H1 (cell line): ENCODE measurements around the gene SEZ6L. TPM values are rescaled to one million over a fixed set of nuclear protein-coding genes. Genes with fewer than 3 reads are reported as not detected.

Experiments used
- KDM1A ChIP-seq: fragments of 200-600, 300-600 bp; sonication (generic); IDR thresholded peaks from 2 replicates; pipeline ENCODE4 v1.7.1; 2016; ENCODE audit warnings: mild to moderate bottlenecking, low read length, borderline replicate concordance
- POLR2A ChIP-seq, 2 experiments: IDR thresholded peaks; 1 replicate in 1 of 2; 2 replicates in 1 of 2; pipeline ENCODE4 v1.6.1; 2011; ENCODE audit warnings: low read depth in 2 of 2, low read length in 2 of 2, mild to moderate bottlenecking in 2 of 2; ENCODE audit errors: control extremely low read depth in 1 of 2
- SAP30 ChIP-seq: fragments of 300-600 bp; sonication (generic); IDR thresholded peaks from 2 replicates; pipeline ENCODE4 v1.7.1; 2012; ENCODE audit warnings: low read length, moderate library complexity, mild to moderate bottlenecking, inconsistent platforms; ENCODE audit not compliant: insufficient read depth, insufficient replicate concordance
- SIRT6 ChIP-seq: IDR thresholded peaks from one replicate; pipeline ENCODE4 v1.7.1; 2012; ENCODE audit warnings: low read length, inconsistent platforms
- TBP ChIP-seq: IDR thresholded peaks from 2 replicates; pipeline ENCODE4 v1.6.1; 2011; ENCODE audit warnings: low read depth, low read length, improper control_type of control experiment
- TEAD4 ChIP-seq: IDR thresholded peaks from 2 replicates; pipeline ENCODE4 v1.6.1; 2012; ENCODE audit warnings: low read depth, low read length, inconsistent platforms, mixed read lengths
- polyA plus RNA-seq, 7 experiments: library from polyadenylated mRNA; depleted of rRNA in 3 of 7; stranded (reverse) in 5 of 7; unstranded in 2 of 7; fragments of >200 nt in 5 of 7; fragments of 200-250 nt in 2 of 7; gene quantifications; 1 replicate in 5 of 7; 2 replicates in 1 of 7; 4 replicates in 1 of 7; pipeline versions ENCODE4 v1.2.1 to v1.2.3, GENCODE V29; 2011 to 2013; ENCODE audit warnings: missing spikeins in 2 of 7, mixed read lengths in 2 of 7
- total RNA-seq: library from RNA; stranded (reverse); fragmentation: NEBNext Ultra II Directional; extraction: Animal tissue kit (Norgen Biotek cat#: 25700); gene quantifications from 2 replicates; pipeline ENCODE4 v1.2.1, GENCODE V29; 2021

The SEZ6L gene
- total and polyA plus RNA-seq, 2 of the 8 experiments (the other 6 are each of a cell fraction or from before 2014, with no cell fraction given): 0.06 to 0.33 TPM

DNA sequence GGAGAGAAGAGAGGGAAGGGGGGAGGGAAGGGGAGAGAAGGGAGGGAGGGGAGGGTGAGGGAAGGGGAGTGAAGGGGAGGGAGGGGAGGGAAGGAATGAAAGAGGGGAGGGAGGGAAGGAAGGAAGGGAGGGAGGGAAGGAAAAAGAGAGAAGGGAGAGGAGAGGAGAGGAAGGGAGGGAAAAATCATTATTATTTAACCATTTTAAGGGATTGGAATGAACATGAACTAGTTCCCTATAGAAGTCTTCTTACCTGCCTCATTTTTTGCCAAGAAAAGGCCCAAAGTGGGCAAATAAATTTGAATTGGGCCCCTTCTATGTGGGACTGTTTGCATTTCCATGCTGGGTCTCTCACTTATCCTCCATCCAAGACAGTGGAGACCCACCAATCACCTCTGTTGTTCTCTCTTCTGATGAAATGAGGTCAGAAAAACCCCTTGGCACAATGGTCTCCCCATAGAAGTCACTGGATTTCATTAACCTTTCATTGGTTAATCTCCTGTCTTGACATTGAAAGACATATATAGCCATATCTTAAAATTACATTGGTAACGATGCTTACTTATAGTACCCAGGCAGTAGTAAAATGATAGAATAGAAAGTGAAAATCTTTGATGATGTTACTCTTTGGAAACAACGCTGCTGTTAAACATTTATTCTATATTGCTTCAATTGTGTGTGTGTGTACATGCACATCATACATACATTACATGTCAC is 179.7 kb downstream of the SEZ6L start (continued):
- TF ChIP-seq TEAD4 (no peak), POLR2A (IDR thresholded peaks at IDR 0.05; ENCODE audit: control extremely low read depth in 1 of 2, low read depth in 2 of 2, low read length in 2 of 2) (no peak), TBP (no peak), SIRT6 (no peak), SAP30 (no peak), KDM1A (no peak)
